Measurements from ENCODE around the gene SLC12A8.

The SLC12A8 gene

DNA sequence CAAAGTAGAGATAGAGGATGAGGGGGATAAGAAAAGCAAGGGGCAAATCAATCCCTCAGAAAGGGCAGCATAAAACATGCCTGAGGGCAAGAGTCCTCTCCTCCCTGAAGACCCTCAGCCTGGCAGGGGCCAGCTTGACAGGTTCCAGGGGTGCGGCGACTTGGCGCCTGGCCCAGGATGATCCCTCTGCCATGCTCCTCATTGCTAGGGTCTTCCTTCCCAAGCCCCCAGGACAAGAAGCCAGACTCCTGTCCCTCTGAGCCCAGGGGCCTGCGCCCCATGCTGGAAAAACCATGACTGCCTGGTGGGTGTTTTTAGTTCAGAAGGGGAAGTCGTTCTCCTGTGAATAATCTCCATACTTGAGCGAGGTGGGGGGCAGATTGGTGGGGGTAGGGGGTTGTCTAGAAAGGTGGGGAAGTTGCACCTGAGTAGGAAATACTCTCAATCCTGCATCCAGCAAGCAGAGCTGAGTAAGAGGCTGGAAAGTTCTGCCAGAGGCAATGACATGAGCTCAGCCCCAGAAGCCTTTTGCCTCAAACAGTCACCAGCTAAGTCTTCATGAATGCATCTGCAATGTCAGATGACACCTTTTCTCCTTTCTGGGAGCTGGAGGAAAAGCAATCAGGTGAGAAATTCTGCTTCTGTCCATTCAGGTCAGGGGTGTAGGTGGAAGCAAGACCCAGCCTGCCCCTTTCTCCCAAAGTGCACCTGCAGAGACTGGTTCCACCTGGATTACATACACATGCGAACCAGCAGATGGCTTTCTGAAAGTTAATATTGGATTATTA lies 18.3 kb downstream of the SLC12A8 start:
- no peak overlapping the region for H3K4me3 ChIP-seq (ENCODE audit: low read depth, low read length)
- TF ChIP-seq, protein P1, sequence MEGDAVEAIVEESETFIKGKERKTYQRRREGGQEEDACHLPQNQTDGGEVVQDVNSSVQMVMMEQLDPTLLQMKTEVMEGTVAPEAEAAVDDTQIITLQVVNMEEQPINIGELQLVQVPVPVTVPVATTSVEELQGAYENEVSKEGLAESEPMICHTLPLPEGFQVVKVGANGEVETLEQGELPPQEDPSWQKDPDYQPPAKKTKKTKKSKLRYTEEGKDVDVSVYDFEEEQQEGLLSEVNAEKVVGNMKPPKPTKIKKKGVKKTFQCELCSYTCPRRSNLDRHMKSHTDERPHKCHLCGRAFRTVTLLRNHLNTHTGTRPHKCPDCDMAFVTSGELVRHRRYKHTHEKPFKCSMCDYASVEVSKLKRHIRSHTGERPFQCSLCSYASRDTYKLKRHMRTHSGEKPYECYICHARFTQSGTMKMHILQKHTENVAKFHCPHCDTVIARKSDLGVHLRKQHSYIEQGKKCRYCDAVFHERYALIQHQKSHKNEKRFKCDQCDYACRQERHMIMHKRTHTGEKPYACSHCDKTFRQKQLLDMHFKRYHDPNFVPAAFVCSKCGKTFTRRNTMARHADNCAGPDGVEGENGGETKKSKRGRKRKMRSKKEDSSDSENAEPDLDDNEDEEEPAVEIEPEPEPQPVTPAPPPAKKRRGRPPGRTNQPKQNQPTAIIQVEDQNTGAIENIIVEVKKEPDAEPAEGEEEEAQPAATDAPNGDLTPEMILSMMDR (IDR thresholded peaks at IDR 0.05; ENCODE audit: low read depth, low read length): no peak

DNA sequence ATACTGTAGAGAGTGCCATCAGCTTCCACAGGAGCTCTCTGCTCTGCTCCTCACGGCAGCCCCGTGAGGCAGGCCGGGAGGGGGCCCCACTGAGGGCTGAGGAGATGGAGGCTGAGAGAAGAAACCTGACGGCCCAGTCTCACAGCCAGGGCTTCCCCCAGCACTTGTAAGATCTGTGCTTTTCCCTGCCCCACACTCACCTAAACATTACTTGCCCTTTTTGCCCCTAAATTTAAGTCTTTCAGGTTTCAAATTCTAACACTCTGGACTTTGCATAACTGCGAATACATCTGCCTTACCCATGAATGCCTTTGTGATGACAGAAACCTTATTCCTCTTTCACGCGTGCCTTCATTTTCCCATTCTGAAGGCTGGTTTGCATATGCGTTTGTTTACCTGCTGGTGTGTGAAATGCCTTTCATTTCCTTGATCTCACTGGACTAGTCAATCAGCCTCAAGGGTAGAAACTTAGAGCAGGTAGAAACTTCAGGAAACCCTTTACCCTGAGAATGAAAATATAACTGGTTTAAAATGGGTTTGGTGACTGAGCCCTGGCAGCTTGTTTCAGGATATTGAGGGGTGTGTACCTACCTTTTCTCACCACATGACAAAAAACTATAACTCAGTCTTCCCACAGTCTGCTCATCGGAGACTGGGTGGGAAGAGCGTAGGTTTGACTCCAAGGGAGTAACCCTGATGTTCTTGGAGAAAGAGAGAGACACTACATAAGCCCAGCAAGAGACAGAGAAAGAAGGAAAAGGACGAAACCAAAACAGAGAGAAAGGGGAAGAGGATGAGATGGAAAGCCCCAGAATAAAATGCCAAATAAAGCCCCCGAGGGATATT lies 20.1 kb downstream of the SLC12A8 start:
- TF ChIP-seq, protein P1 (IDR thresholded peaks at IDR 0.05; ENCODE audit: low read depth, low read length): 0 out of 2 replicates have a peak, but pooled peaks have one; percentile 5
- H3K4me3 ChIP-seq (ENCODE audit: low read depth, low read length): no peak overlapping the region

DNA sequence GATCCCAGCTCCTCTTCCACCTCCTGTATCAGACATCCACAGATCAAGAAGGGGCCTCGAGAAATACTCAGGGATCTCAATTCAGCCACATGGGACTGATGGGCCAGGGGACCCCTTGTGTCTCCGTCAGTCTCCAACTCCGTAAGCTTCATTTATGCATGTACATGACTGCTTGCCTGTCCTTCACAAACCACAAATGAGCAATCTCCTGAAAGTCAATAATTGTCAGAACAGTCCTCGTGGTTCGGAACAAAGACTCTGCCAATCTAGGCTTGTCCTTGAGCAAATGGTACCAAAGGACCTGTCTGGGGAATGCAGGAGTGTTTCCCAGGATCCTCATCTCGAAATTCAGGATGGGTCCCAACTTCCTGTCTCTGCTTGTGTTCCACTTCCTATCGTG lies 20.8 kb downstream of the SLC12A8 start:
- H3K4me3 ChIP-seq (ENCODE audit: low read depth, low read length): no peak overlapping the region
- TF ChIP-seq, protein P1 (IDR thresholded peaks at IDR 0.05; ENCODE audit: low read depth, low read length): no peak

DNA sequence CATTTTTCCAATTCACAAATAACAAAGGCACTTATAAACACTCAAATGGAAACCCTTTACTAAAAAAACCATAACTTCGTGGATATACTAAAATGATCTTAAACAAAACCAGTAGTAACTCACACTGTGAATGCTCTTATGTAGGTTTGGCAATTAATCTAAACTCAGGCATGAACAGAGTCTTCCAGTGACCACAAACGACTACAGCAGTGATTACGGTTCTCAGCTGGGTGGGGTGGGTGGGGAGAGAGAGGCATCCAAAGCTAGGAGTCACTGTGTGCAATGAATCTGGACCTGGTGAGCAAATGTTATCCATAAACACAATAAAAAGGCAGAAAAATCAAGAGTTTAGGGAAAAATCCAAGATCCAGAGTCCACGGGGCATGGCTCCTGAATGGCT lies 21.3 kb downstream of the SLC12A8 start:
- no peak overlapping the region for H3K4me3 ChIP-seq (ENCODE audit: low read depth, low read length)
- TF ChIP-seq, protein P1 (IDR thresholded peaks at IDR 0.05; ENCODE audit: low read depth, low read length): no peak

DNA sequence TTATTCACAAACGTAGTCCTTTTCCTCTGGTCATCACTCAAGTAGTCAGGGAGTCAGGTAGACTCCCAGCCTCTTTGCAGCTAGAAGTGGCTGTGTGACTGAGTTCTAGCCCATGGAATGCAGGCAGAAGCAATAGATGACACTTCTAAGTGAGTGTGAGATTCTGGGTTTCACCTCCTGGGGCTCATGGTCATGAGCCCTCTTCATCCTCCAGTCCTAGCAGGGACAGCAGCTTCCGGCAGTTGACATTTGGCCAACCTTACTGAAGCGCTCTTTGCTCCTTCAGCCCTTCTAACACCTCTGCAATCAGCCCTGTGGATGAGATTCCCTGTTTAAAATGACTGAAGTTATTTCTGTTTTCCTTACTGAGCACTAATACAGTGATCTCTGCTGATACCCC lies 21.8 kb downstream of the SLC12A8 start:
- no peak overlapping the region for H3K4me3 ChIP-seq (ENCODE audit: low read depth, low read length)
- TF ChIP-seq, protein P1 (IDR thresholded peaks at IDR 0.05; ENCODE audit: low read depth, low read length): no peak

DNA sequence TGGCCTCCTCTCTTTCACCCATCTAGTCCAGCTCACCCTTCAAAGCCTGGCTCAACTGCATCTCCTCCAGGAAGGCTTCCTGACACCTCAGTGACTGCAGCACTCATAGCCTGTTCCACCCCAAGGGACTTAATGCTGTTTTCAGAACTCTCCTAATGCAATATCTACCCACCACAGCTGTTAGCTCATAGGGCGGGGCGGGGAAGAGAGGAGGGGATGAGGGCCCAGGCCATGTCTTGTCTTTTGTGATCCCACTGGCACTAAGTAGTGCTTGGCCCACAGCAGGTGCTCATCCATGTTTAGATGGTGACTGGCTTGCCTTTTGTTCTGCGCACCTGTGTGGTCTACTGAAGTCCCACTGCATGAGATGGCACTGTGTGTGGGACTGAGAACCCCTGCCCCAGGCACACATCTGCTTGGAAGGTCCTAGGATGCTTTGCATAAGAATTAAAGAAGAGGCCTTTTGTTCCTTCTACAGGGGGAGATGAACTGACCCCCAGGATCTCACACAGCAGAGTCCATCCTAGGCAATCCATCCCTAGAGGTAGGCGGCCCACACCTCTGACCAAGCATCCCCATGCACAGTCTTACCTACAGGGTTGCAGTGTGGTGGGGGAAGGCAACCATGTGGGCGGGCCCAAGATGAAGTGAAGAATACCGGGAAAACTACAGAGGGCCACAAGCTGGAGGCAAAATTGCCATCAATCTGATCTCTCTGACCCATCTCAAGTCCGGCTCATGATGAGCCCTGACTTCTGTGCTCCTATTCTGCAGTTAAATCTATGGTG lies 23.0 kb downstream of the SLC12A8 start:
- H3K4me3 ChIP-seq (ENCODE audit: low read depth, low read length): no peak overlapping the region
- TF ChIP-seq, protein P1 (IDR thresholded peaks at IDR 0.05; ENCODE audit: low read depth, low read length): no peak

Measured in WI38 (cell line).